ENCODE data around the gene PRKD1. TPM values are rescaled to one million over a fixed set of nuclear protein-coding genes. Genes with fewer than 3 reads are reported as not detected.

PRKD1 gene
- total and polyA plus RNA-seq, 2 donors = 2.5 to 5.6 TPM

DNA sequence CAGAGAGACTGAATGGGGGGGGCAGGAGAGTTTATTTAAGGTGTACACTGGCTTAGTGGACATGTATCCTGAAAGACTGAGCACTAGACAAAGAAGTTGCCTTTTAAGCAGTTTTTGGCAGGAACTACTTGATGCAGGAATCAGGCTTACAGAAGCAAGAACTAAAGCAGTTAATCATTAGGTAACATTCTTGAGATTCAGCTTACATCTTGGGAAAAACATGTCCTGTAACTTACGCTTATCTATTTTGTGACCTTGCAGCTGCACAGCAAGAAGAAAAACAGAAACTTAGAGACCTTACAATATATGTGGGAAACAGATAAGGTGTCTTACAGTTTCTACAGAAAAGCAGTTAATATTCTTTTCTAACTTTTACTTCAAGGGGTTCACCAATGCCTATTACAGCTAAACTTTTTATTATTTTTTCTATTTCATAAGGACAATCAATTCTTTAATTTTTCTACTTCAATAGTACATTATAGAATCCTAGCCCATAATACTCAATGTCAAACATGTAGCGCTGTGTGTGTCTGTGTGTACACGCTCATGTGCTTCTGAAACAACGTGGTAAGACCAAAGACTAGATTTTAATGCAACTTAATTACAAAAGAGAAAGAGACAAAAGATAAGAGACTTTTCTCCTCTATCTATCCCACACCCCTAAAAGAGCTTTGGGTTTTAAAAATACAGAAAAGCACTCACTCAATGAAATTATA is 276.9 kb downstream of the PRKD1 start:
- H3K27me3 ChIP-seq (ENCODE audit: control insufficient read depth in 2 of 2, insufficient read depth in 1 of 2, low read length in 1 of 2) = no peaks in the 10 kb centered on the region
- H3K4me1 ChIP-seq (ENCODE audit: control insufficient read depth in 2 of 2, insufficient read depth in 2 of 2, low read length in 2 of 2) = no peaks in the 10 kb centered on the region
- no peak for DNase-seq (ENCODE audit: low read depth in 6 of 9, low spot score in 9 of 9)
- H3K36me3 ChIP-seq (ENCODE audit: control insufficient read depth in 2 of 2, insufficient read depth in 2 of 2, low read length in 1 of 2) = no peaks in the 10 kb centered on the region
- peaks cover 0 to 14% of the 10 kb centered on the region in 2 donors for H3K9me3 ChIP-seq (ENCODE audit: control insufficient read depth in 2 of 2, insufficient read depth in 1 of 2, low read length in 1 of 2)
- WGBS = 95% methylated on average over 4 of the region's 4 CpGs
- no peak overlapping the region for H3K27ac ChIP-seq (ENCODE audit: low read depth in 1 of 2, low read length in 1 of 2)
- no peak overlapping the region for H3K4me3 ChIP-seq (ENCODE audit: low read length in 2 of 2)

DNA sequence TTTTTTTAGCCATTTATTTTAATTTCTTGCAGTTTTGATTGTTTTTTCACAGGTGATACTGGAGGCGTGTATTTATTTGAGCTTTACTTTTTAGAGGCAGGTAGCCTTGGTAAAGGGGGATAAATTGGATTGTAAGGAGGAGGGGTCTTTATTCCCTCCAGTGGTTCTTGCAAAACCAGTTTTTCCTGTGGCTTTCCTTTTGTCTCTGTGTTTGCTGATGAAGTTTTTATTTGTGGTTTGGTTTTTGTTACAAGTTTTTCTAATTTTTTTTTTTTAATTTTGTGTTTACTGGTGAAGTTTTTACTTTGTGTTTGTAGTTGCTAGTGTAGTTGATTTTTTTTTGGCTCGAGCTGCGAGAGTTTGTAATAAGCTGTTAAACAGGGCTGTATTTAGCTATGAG is 278.5 kb downstream of the PRKD1 start:
- 96% methylated on average over 3 of the region's 3 CpGs for WGBS

DNA sequence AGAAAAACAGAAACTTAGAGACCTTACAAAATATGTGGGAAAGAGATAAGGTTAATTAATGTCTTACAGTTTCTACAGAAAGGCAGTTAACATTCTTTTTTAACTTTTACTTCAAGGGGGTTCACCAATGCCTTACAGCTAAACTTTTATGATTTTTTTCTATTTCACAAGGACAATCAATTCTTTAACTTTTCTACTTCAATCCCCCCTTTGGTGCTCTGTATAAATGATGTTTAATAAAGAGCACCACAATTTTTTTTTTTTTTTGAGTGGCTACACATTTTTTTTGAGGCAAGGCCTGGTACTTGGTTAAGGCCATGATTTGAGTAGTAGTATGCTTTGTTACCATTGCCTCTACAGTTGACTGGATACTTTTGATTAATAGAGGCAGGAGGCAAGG is 279.6 kb downstream of the PRKD1 start:
- no peaks in the 10 kb centered on the region for H3K4me1 ChIP-seq (ENCODE audit: control insufficient read depth in 2 of 2, insufficient read depth in 2 of 2, low read length in 2 of 2)
- peaks cover 0 to 14% of the 10 kb centered on the region in 2 donors for H3K9me3 ChIP-seq (ENCODE audit: control insufficient read depth in 2 of 2, insufficient read depth in 1 of 2, low read length in 1 of 2)
- H3K27ac ChIP-seq (ENCODE audit: low read depth in 1 of 2, low read length in 1 of 2) = no peak overlapping the region
- no peaks in the 10 kb centered on the region for H3K27me3 ChIP-seq (ENCODE audit: control insufficient read depth in 2 of 2, insufficient read depth in 1 of 2, low read length in 1 of 2)
- no peak for DNase-seq (ENCODE audit: low read depth in 6 of 9, low spot score in 9 of 9)
- H3K4me3 ChIP-seq (ENCODE audit: low read length in 2 of 2) = no peak overlapping the region
- no peaks in the 10 kb centered on the region for H3K36me3 ChIP-seq (ENCODE audit: control insufficient read depth in 2 of 2, insufficient read depth in 2 of 2, low read length in 1 of 2)

More for the DNA sequence above, 278.5 kb downstream of the PRKD1 start:
- Histone ChIP-seq H3K27me3 (ENCODE audit: control insufficient read depth in 2 of 2, insufficient read depth in 1 of 2, low read length in 1 of 2) (no peaks in the 10 kb centered on the region), H3K4me1 (ENCODE audit: control insufficient read depth in 2 of 2, insufficient read depth in 2 of 2, low read length in 2 of 2) (no peaks in the 10 kb centered on the region), H3K27ac (ENCODE audit: low read depth in 1 of 2, low read length in 1 of 2) (no peak overlapping the region), H3K36me3 (ENCODE audit: control insufficient read depth in 2 of 2, insufficient read depth in 2 of 2, low read length in 1 of 2) (no peaks in the 10 kb centered on the region), H3K9me3 (ENCODE audit: control insufficient read depth in 2 of 2, insufficient read depth in 1 of 2, low read length in 1 of 2) (peaks cover 0 to 14% of the 10 kb centered on the region in 2 donors), H3K4me3 (ENCODE audit: low read length in 2 of 2) (no peak overlapping the region)
- no peak for DNase-seq (ENCODE audit: low read depth in 6 of 9, low spot score in 9 of 9)

DNA sequence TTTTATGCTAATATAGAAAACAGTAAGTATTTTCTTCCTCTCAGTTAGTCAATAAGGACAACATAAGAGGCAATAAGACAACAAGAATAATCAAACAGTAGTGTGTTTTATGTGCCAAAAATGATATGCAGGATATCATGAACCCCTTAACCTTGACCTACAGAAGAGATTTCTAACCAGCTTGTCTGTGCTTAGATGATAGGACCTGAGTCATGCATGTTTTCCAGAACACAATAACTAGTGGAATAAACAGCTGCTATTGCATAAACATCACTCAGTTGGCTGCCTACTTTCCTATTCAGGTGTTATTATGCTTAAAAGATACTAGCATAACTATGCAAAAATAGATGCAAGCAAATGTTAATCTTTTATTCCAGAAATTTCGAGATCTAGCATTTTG is 282.5 kb downstream of the PRKD1 start:
- H3K27me3 ChIP-seq (ENCODE audit: control insufficient read depth in 2 of 2, insufficient read depth in 1 of 2, low read length in 1 of 2) = no peaks in the 10 kb centered on the region
- no peaks in the 10 kb centered on the region for H3K4me1 ChIP-seq (ENCODE audit: control insufficient read depth in 2 of 2, insufficient read depth in 2 of 2, low read length in 2 of 2)
- H3K27ac ChIP-seq (ENCODE audit: low read depth in 1 of 2, low read length in 1 of 2) = no peak overlapping the region
- no peaks in the 10 kb centered on the region for H3K36me3 ChIP-seq (ENCODE audit: control insufficient read depth in 2 of 2, insufficient read depth in 2 of 2, low read length in 1 of 2)
- WGBS = 83% methylated on average over 1 of the region's 1 CpG
- DNase-seq (ENCODE audit: low read depth in 6 of 9, low spot score in 9 of 9) = no peak
- peaks cover 0 to 10% of the 10 kb centered on the region in 2 donors for H3K9me3 ChIP-seq (ENCODE audit: control insufficient read depth in 2 of 2, insufficient read depth in 1 of 2, low read length in 1 of 2)
- H3K4me3 ChIP-seq (ENCODE audit: low read length in 2 of 2) = no peak overlapping the region

DNA sequence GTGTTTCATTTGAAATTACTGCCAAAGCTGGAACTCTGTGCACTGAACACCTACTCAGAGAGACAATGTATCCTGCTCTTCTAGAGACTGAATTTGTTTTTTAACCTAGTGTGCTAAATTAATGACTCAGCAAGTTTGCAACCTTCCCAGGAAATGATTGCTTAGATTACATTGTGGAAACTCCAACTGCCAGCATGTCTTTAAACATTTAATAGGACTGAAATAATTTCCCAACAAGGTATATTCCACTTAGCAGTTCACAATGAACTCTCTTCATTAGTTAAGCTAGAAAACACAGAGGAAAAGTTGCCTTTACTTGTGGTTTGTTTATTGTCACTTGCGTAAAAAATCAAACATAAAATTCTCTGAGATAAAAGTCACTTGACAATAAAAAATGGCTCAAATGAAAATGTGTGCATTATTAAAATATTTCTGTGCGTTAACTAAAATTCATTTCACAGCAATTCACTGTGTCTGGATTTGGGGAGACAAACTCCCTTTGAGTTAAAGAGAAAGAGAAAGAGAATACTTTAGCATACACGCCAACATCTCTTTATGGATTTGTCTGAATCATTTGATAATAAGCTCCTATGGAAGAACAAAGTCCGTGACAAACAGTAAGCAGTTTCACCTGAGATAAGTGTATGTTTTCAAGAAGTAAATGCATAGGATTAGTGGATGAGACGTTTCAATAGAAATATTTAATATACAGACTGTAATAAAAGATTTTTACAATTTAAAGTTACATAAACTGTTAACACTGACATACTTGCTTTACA is 284.0 kb downstream of the PRKD1 start:
- Histone ChIP-seq H3K4me1 (ENCODE audit: control insufficient read depth in 2 of 2, insufficient read depth in 2 of 2, low read length in 2 of 2) (no peaks in the 10 kb centered on the region), H3K4me3 (ENCODE audit: low read length in 2 of 2) (no peak overlapping the region), H3K9me3 (ENCODE audit: control insufficient read depth in 2 of 2, insufficient read depth in 1 of 2, low read length in 1 of 2) (peaks cover 0 to 2% of the 10 kb centered on the region in 2 donors), H3K36me3 (ENCODE audit: control insufficient read depth in 2 of 2, insufficient read depth in 2 of 2, low read length in 1 of 2) (no peaks in the 10 kb centered on the region), H3K27me3 (ENCODE audit: control insufficient read depth in 2 of 2, insufficient read depth in 1 of 2, low read length in 1 of 2) (no peaks in the 10 kb centered on the region), H3K27ac (ENCODE audit: low read depth in 1 of 2, low read length in 1 of 2) (no peak overlapping the region)
- no peak for DNase-seq (ENCODE audit: low read depth in 6 of 9, low spot score in 9 of 9)
- 89% methylated on average over 5 of the region's 5 CpGs for WGBS

DNA sequence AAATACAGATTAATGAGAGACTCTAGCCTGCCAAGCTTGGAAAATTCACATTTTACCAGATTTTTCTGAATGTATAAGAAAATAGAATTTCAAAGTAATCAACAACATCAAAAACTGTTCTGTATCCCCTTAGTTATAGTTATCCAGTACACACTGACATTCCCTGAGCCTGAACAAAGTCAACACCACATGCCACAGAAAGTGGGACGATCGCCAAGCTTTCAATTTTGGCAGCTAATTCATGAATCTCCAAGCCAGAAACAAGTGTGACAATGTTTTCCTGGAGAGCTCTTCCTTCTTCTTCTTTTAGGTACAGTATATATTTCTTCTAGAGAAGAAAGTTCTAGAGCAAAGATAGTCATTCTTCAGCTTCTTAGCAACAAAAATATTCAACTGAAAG is 290.2 kb downstream of the PRKD1 start:
- Histone ChIP-seq H3K4me3 (ENCODE audit: low read length in 2 of 2) (no peak overlapping the region), H3K27ac (ENCODE audit: low read depth in 1 of 2, low read length in 1 of 2) (no peak overlapping the region), H3K4me1 (ENCODE audit: control insufficient read depth in 2 of 2, insufficient read depth in 2 of 2, low read length in 2 of 2) (no peaks in the 10 kb centered on the region), H3K36me3 (ENCODE audit: control insufficient read depth in 2 of 2, insufficient read depth in 2 of 2, low read length in 1 of 2) (no peaks in the 10 kb centered on the region), H3K9me3 (ENCODE audit: control insufficient read depth in 2 of 2, insufficient read depth in 1 of 2, low read length in 1 of 2) (no peaks in the 10 kb centered on the region), H3K27me3 (ENCODE audit: control insufficient read depth in 2 of 2, insufficient read depth in 1 of 2, low read length in 1 of 2) (no peaks in the 10 kb centered on the region)
- peak in 1 of 9 donors; percentile 10 for DNase-seq (ENCODE audit: low read depth in 6 of 9, low spot score in 9 of 9)
- WGBS = 19% methylated on average over 2 of the region's 2 CpGs

DNA sequence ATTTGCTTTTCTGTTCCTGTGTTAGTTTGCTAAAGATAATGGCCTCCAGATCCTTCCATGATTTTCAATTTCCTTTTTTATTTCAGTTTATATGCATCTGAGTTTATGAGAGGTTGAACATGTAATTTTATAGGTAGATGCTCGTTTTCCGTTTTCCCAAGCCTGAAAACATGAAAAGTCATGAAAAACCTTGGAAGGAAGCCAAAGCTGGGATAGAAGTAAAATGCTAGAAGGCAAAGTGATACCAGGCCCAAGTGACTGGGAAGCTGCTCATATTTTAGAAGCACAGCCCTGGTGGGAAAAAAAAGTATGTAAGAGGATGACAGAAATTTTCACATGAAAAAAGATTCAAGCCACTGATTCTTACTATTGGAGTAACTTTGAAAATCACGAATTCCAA is 290.8 kb downstream of the PRKD1 start:
- no peaks in the 10 kb centered on the region for H3K36me3 ChIP-seq (ENCODE audit: control insufficient read depth in 2 of 2, insufficient read depth in 2 of 2, low read length in 1 of 2)
- no peak overlapping the region for H3K27ac ChIP-seq (ENCODE audit: low read depth in 1 of 2, low read length in 1 of 2)
- WGBS = 70% methylated on average over 3 of the region's 3 CpGs
- no peaks in the 10 kb centered on the region for H3K4me1 ChIP-seq (ENCODE audit: control insufficient read depth in 2 of 2, insufficient read depth in 2 of 2, low read length in 2 of 2)
- no peak for DNase-seq (ENCODE audit: low read depth in 6 of 9, low spot score in 9 of 9)
- H3K9me3 ChIP-seq (ENCODE audit: control insufficient read depth in 2 of 2, insufficient read depth in 1 of 2, low read length in 1 of 2) = no peaks in the 10 kb centered on the region
- no peak overlapping the region for H3K4me3 ChIP-seq (ENCODE audit: low read length in 2 of 2)
- no peaks in the 10 kb centered on the region for H3K27me3 ChIP-seq (ENCODE audit: control insufficient read depth in 2 of 2, insufficient read depth in 1 of 2, low read length in 1 of 2)

DNA sequence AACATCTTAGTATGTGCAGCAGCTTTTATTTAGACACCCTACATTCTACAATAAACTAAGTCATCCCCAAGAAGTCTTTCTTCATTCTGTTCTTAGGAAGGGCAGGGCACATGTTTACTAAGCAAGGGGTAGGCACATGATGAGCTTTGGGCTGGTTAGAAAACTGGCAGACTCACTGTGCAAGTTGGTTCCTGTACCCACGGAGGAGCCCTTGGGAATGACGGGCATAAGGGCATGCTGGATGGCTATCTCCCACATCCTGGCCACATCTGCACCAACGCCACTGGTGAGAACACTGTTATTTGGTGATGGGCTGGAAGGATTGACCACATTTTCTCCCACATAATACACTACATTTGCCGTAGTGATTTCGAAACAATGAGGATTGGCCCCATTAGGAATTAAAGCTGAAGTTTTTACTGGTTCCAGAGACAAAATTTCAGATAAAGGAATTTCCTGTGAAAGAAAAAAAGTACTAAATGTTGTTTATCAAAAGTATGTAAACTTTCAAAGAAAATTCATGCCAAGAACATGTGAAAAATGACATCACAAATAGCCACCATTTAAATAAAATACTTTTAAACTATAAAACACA is 297.0 kb downstream of the PRKD1 start:
- no peaks in the 10 kb centered on the region for H3K27me3 ChIP-seq (ENCODE audit: control insufficient read depth in 2 of 2, insufficient read depth in 1 of 2, low read length in 1 of 2)
- WGBS = 91% methylated on average over 5 of the region's 5 CpGs
- no peaks in the 10 kb centered on the region for H3K9me3 ChIP-seq (ENCODE audit: control insufficient read depth in 2 of 2, insufficient read depth in 1 of 2, low read length in 1 of 2)
- no peak overlapping the region for H3K27ac ChIP-seq (ENCODE audit: low read depth in 1 of 2, low read length in 1 of 2)
- H3K4me1 ChIP-seq (ENCODE audit: control insufficient read depth in 2 of 2, insufficient read depth in 2 of 2, low read length in 2 of 2) = no peaks in the 10 kb centered on the region
- no peaks in the 10 kb centered on the region for H3K36me3 ChIP-seq (ENCODE audit: control insufficient read depth in 2 of 2, insufficient read depth in 2 of 2, low read length in 1 of 2)
- no peak for DNase-seq (ENCODE audit: low read depth in 6 of 9, low spot score in 9 of 9)
- H3K4me3 ChIP-seq (ENCODE audit: low read length in 2 of 2) = no peak overlapping the region

DNA sequence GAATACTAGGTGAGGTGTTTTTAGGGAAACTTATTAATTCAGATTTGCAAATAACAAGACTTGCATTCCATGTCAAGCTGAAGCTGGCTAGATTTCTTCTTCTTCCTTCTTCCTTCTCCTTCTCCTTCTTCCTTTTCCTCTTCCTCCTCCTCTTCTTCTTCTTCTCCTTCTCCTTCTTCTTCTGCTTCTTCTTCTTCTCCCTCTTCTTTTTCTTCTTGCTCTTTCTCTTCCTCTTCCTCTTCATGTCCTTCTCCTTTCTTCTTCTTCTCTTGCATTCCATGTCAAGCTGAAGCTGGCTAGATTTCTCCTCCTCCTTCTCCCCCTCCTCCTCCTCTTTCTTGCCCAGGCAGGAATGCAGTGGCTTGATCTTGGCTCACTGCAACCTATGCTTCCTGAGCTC is 297.8 kb downstream of the PRKD1 start:
- H3K4me1 ChIP-seq (ENCODE audit: control insufficient read depth in 2 of 2, insufficient read depth in 2 of 2, low read length in 2 of 2) = no peaks in the 10 kb centered on the region
- H3K9me3 ChIP-seq (ENCODE audit: control insufficient read depth in 2 of 2, insufficient read depth in 1 of 2, low read length in 1 of 2) = no peaks in the 10 kb centered on the region
- no peak overlapping the region for H3K4me3 ChIP-seq (ENCODE audit: low read length in 2 of 2)
- DNase-seq (ENCODE audit: low read depth in 6 of 9, low spot score in 9 of 9) = no peak
- H3K27me3 ChIP-seq (ENCODE audit: control insufficient read depth in 2 of 2, insufficient read depth in 1 of 2, low read length in 1 of 2) = no peaks in the 10 kb centered on the region
- H3K36me3 ChIP-seq (ENCODE audit: control insufficient read depth in 2 of 2, insufficient read depth in 2 of 2, low read length in 1 of 2) = no peaks in the 10 kb centered on the region
- no peak overlapping the region for H3K27ac ChIP-seq (ENCODE audit: low read depth in 1 of 2, low read length in 1 of 2)
